ENCODE results near the gene GAB1. TPM values are rescaled to one million over a fixed set of nuclear protein-coding genes. Genes with fewer than 3 reads are reported as not detected.
A peak's percentile ranks its signal among the peaks of the same experiment; 100 is the strongest.

GAB1 gene
- 20.6 and 23.3 TPM in 2 replicates for total RNA-seq

DNA sequence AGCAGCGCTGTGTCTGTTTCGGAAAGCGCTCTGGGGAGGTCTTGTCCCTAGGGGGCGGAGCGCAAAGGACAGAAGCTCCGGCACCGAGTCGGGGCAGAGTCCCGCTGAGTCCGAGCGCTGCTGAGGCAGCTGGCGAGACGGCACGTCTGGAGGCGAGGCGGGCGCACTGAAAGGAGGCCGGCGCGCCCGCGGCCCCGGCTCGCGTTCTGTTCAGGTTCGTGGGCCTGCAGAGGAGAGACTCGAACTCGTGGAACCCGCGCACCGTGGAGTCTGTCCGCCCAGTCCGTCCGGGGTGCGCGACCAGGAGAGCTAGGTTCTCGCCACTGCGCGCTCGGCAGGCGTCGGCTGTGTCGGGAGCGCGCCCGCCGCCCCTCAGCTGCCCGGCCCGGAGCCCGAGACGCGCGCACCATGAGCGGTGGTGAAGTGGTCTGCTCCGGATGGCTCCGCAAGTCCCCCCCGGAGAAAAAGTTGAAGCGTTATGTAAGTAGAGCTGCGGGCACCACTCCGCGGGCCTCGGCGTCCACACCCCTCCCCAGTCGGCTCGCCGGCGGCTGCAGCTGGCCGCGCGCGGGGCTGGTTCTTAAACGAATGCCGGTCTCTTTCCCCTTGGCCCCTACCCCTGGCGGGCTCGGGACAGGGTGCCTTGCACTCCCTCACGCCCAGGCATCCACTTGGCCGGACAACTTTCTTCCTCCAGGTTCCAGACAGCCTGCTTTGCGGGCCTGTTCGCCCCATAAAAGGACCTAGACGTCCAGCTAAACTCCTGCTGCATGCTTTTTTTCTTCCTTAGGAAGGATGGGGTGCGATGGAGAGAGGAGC, at the start of gene GAB1:
GAB1 (plus strand) TSS at position 96 of the 819 bp plus-strand sequence; CDS start at position 409, 313 bp downstream.
- peak; percentile 85 for DNase-seq (ENCODE audit: insufficient read length, low spot score, missing footprints)
- Histone ChIP-seq H4K20me1 (ENCODE audit: insufficient read depth, low read length) (peaks cover 8% of the 10 kb centered on the region), H3K4me2 (ENCODE audit: insufficient read depth, low read length) (peak within 1 kb of the TSS; percentile 88), H3K4me3 (ENCODE audit: insufficient read depth, low read length) (peak within 1 kb of the TSS; percentile 91), H3K9me3 (ENCODE audit: low read depth, low read length) (no peaks in the 10 kb centered on the region), H3K27me3 (ENCODE audit: insufficient read depth, low read length) (no peaks in the 10 kb centered on the region), H3K27ac (ENCODE audit: low read depth, low read length) (peak within 1 kb of the TSS; percentile 67), H2AFZ (ENCODE audit: low read length) (peak within 1 kb of the TSS; percentile 95), H3K4me1 (ENCODE audit: insufficient read depth, low read length) (peaks cover 5% of the 10 kb centered on the region), H3K36me3 (ENCODE audit: insufficient read depth, low read length) (no peaks in the 10 kb centered on the region), H3K79me2 (ENCODE audit: insufficient read depth, low read length) (peaks cover 39% of the 10 kb centered on the region)
- TF ChIP-seq, protein P1, sequence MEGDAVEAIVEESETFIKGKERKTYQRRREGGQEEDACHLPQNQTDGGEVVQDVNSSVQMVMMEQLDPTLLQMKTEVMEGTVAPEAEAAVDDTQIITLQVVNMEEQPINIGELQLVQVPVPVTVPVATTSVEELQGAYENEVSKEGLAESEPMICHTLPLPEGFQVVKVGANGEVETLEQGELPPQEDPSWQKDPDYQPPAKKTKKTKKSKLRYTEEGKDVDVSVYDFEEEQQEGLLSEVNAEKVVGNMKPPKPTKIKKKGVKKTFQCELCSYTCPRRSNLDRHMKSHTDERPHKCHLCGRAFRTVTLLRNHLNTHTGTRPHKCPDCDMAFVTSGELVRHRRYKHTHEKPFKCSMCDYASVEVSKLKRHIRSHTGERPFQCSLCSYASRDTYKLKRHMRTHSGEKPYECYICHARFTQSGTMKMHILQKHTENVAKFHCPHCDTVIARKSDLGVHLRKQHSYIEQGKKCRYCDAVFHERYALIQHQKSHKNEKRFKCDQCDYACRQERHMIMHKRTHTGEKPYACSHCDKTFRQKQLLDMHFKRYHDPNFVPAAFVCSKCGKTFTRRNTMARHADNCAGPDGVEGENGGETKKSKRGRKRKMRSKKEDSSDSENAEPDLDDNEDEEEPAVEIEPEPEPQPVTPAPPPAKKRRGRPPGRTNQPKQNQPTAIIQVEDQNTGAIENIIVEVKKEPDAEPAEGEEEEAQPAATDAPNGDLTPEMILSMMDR (IDR thresholded peaks at IDR 0.05; ENCODE audit: extremely low read depth, low read depth, low read length) = no peak

- Histone ChIP-seq H2AFZ (ENCODE audit: low read length) (peak overlapping the region; percentile 66), H3K27me3 (ENCODE audit: insufficient read depth, low read length) (no peaks in the 10 kb centered on the region), H3K79me2 (ENCODE audit: insufficient read depth, low read length) (no peaks in the 10 kb centered on the region), H3K4me1 (ENCODE audit: insufficient read depth, low read length) (peaks cover 21% of the 10 kb centered on the region), H4K20me1 (ENCODE audit: insufficient read depth, low read length) (no peaks in the 10 kb centered on the region), H3K4me3 (ENCODE audit: insufficient read depth, low read length) (peak overlapping the region; percentile 8), H3K9me3 (ENCODE audit: low read depth, low read length) (no peaks in the 10 kb centered on the region), H3K27ac (ENCODE audit: low read depth, low read length) (peak overlapping the region; percentile 89), H3K4me2 (ENCODE audit: insufficient read depth, low read length) (peak overlapping the region; percentile 80), H3K36me3 (ENCODE audit: insufficient read depth, low read length) (no peaks in the 10 kb centered on the region)
- TF ChIP-seq, protein P1 (IDR thresholded peaks at IDR 0.05; ENCODE audit: extremely low read depth, low read depth, low read length) = no peak
- no peak for DNase-seq (ENCODE audit: insufficient read length, low spot score, missing footprints)
Measured at GRCh38 chr4:143287572-143287923, 49.1 kb upstream of the GAB1 start.

GRCh38 chr4:143288171-143288570, 48.5 kb upstream of the GAB1 start:
- H3K4me3 ChIP-seq (ENCODE audit: insufficient read depth, low read length) = no peak overlapping the region
- no peaks in the 10 kb centered on the region for H3K9me3 ChIP-seq (ENCODE audit: low read depth, low read length)
- H2AFZ ChIP-seq (ENCODE audit: low read length) = peak overlapping the region; percentile 37
- H3K4me1 ChIP-seq (ENCODE audit: insufficient read depth, low read length) = peaks cover 21% of the 10 kb centered on the region
- TF ChIP-seq, protein P1 (IDR thresholded peaks at IDR 0.05; ENCODE audit: extremely low read depth, low read depth, low read length) = no peak
- H3K27me3 ChIP-seq (ENCODE audit: insufficient read depth, low read length) = no peaks in the 10 kb centered on the region
- no peak overlapping the region for H3K4me2 ChIP-seq (ENCODE audit: insufficient read depth, low read length)
- no peak overlapping the region for H3K27ac ChIP-seq (ENCODE audit: low read depth, low read length)
- H3K79me2 ChIP-seq (ENCODE audit: insufficient read depth, low read length) = no peaks in the 10 kb centered on the region
- H3K36me3 ChIP-seq (ENCODE audit: insufficient read depth, low read length) = no peaks in the 10 kb centered on the region
- no peaks in the 10 kb centered on the region for H4K20me1 ChIP-seq (ENCODE audit: insufficient read depth, low read length)
- no peak for DNase-seq (ENCODE audit: insufficient read length, low spot score, missing footprints)

DNA sequence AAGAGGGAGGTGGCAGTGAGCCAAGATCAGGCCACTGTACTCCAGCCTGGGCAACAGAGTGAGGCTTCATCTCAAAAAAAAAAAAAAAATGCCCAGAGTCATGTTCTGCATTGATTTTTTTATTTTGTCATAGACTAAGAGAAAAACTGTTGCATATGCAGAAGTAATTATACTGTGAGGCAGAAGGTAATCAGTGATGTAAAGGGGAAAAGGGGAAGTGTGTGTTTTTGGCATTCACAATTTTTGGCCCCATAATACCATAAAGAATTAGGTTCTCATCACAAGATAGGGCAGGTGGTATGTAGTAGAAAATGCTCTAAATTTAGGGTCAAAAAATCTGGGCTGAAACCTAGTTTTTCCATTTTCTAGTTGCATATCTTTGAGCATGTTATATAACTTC, 47.3 kb upstream of the GAB1 start:
- no peak overlapping the region for H3K4me2 ChIP-seq (ENCODE audit: insufficient read depth, low read length)
- H2AFZ ChIP-seq (ENCODE audit: low read length) = no peak overlapping the region
- no peaks in the 10 kb centered on the region for H4K20me1 ChIP-seq (ENCODE audit: insufficient read depth, low read length)
- TF ChIP-seq, protein P1 (IDR thresholded peaks at IDR 0.05; ENCODE audit: extremely low read depth, low read depth, low read length) = no peak
- H3K79me2 ChIP-seq (ENCODE audit: insufficient read depth, low read length) = no peaks in the 10 kb centered on the region
- no peak overlapping the region for H3K4me3 ChIP-seq (ENCODE audit: insufficient read depth, low read length)
- DNase-seq (ENCODE audit: insufficient read length, low spot score, missing footprints) = no peak
- no peaks in the 10 kb centered on the region for H3K36me3 ChIP-seq (ENCODE audit: insufficient read depth, low read length)
- no peaks in the 10 kb centered on the region for H3K9me3 ChIP-seq (ENCODE audit: low read depth, low read length)
- peaks cover 26% of the 10 kb centered on the region for H3K4me1 ChIP-seq (ENCODE audit: insufficient read depth, low read length)
- H3K27ac ChIP-seq (ENCODE audit: low read depth, low read length) = no peak overlapping the region
- H3K27me3 ChIP-seq (ENCODE audit: insufficient read depth, low read length) = no peaks in the 10 kb centered on the region
